Kidney (tissue), 14 donors: ENCODE results near the gene SIAH2. TPM values are rescaled to one million over a fixed set of nuclear protein-coding genes. Genes with fewer than 3 reads are reported as not detected.

Experiments used
- DNase-seq, 5 donors: peaks; one replicate each; pipeline ENCODE4 v3.0.0-alpha.2; 2013 to 2020
- FAIRE-seq: peaks from 2 replicates; lab custom pipeline; 2012; peaks lifted over from hg19 to GRCh38; lab: Jason Lieb, UNC
- H3K27ac ChIP-seq, 2 donors: one replicate each; pipeline ENCODE4 v1.7.0; 2013; ENCODE audit warnings: low read depth in 2 of 2, low read length in 2 of 2, inconsistent platforms in 1 of 2
- H3K27me3 ChIP-seq: one replicate; pipeline ENCODE4 v1.7.1; 2013; ENCODE audit warnings: low read length, inconsistent platforms; ENCODE audit not compliant: control insufficient read depth, insufficient read depth
- H3K36me3 ChIP-seq, 3 donors: one replicate each; pipeline versions ENCODE4 v1.7.0 to v1.7.1; 2013; ENCODE audit warnings: low read length in 3 of 3, control low read depth in 1 of 3, inconsistent platforms in 1 of 3; ENCODE audit not compliant: insufficient read depth in 3 of 3, control insufficient read depth in 2 of 3
- H3K4me1 ChIP-seq, 3 donors: one replicate each; pipeline versions ENCODE4 v1.7.0 to v1.7.1; 2013; ENCODE audit warnings: low read length in 3 of 3, inconsistent platforms in 1 of 3, low read depth in 1 of 3; ENCODE audit not compliant: control insufficient read depth in 2 of 3, insufficient read depth in 2 of 3
- H3K4me3 ChIP-seq, 3 donors: one replicate each; pipeline versions ENCODE4 v1.7.0 to v1.8.1; 2013; ENCODE audit warnings: low read length in 3 of 3, control low read depth in 1 of 3, inconsistent platforms in 1 of 3
- H3K9ac ChIP-seq, 3 donors: one replicate each; pipeline versions ENCODE4 v1.7.0 to v1.7.1; 2013; ENCODE audit warnings: low read length in 3 of 3, control low read depth in 1 of 3, inconsistent platforms in 1 of 3
- H3K9me3 ChIP-seq, 3 donors: one replicate each; pipeline versions ENCODE4 v1.7.0 to v1.7.1; 2013; ENCODE audit warnings: low read length in 3 of 3, control low read depth in 1 of 3, inconsistent platforms in 1 of 3; ENCODE audit not compliant: control insufficient read depth in 2 of 3, insufficient read depth in 1 of 3
- intact Hi-C: fragments of 100-400 bp; cut with DNase I; formaldehyde crosslinking; loops from one replicate; pipeline ENCODE4 v1.11.1; 2022
- polyA plus RNA-seq: library from polyadenylated mRNA; stranded (reverse); fragments of 350-450 nt; fragmentation: Illumina TruSeq; extraction: RNeasy Lipid Tissue Mini Kit (QIAGEN cat#74804); gene quantifications from one replicate; pipeline ENCODE4 v1.2.3, GENCODE V29; 2014; ENCODE audit warnings: low read depth, low replicate concordance; ENCODE audit not compliant: insufficient read depth
- total RNA-seq: library from RNA; stranded (reverse); fragmentation: NEBNext Ultra II Directional; extraction: Animal tissue kit (Norgen Biotek cat#: 25700); gene quantifications from one replicate; pipeline ENCODE4 v1.2.1, GENCODE V29; 2021
- TF ChIP-seq, protein P1 (sequence below): IDR thresholded peaks from 3 replicates; pipeline ENCODE4 v1.5.1; 2012; ENCODE audit warnings: mild to moderate bottlenecking, moderate library complexity, borderline replicate concordance; ENCODE audit not compliant: insufficient read depth; ENCODE audit errors: extremely low read depth
- donor health status: control.
- donor health status: control.
- donor health status: control.
- donor health status: control.
- donor health status: control.
- donor health status: DM: yes; HTN: yes; CAD: no.
- donor health status: Normal renal cell carcinoma (clear cell type).

Gene SIAH2
- total and polyA plus RNA-seq, 2 donors from 2014 or later, result 16.9 to 24.6 TPM

DNA sequence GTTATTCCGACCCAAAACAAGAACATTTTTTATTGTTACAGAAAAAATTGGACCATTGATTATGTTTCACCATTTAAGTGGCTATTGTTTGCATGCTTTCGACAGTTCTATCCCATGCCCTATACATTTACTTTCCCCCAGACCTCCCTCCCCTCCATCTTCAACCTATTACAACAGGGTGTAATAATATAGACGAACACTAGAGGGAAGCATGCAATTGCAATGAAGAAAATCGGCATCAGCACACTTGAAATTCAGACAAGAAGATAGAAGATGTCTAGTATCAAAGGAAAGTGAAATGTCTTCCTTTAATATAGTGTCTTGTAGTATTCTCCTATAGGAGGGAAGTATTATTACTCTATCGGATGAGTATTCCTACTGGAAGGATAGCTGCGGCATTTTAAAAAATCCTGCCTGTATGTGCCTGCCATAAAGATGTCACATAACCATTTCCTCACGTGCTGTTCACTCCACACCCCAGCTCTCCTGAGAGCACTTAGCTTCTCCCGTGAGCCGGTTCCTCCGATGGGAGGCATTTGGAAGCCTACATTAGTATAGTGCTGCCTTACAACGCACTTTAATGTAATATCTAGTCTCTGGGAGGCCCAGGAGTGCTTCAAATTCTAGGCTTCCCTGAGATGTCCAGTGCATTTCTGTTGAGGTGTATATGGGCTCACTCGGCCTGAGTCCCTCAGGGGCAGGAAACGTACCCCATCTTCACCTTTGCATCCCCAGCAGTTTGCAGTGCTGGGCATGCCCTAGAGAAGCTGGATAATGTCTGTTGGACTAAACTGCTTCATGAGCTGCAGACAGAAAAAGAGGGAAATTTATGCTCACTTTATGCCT lies 41.5 kb downstream of the SIAH2 start:
- H3K27ac ChIP-seq, result no peak overlapping the region
- intact Hi-C loops, result loop anchor here (5.0 to 10.0 kb wide), 2 partner anchors 141 to 433 kb away; no protein-coding TSS in a partner anchor
- peaks cover 0 to 3% (median 0%) of the 10 kb centered on the region in 3 donors for H3K4me1 ChIP-seq
- H3K36me3 ChIP-seq, result no peaks in the 10 kb centered on the region
- FAIRE-seq (peak; percentile 85), DNase-seq (peak in 2 of 5 donors; percentile 76 to 77)
- no peaks in the 10 kb centered on the region for H3K27me3 ChIP-seq
- H3K9me3 ChIP-seq, result no peaks in the 10 kb centered on the region
- H3K9ac ChIP-seq, result no peak overlapping the region
- TF ChIP-seq, protein P1, sequence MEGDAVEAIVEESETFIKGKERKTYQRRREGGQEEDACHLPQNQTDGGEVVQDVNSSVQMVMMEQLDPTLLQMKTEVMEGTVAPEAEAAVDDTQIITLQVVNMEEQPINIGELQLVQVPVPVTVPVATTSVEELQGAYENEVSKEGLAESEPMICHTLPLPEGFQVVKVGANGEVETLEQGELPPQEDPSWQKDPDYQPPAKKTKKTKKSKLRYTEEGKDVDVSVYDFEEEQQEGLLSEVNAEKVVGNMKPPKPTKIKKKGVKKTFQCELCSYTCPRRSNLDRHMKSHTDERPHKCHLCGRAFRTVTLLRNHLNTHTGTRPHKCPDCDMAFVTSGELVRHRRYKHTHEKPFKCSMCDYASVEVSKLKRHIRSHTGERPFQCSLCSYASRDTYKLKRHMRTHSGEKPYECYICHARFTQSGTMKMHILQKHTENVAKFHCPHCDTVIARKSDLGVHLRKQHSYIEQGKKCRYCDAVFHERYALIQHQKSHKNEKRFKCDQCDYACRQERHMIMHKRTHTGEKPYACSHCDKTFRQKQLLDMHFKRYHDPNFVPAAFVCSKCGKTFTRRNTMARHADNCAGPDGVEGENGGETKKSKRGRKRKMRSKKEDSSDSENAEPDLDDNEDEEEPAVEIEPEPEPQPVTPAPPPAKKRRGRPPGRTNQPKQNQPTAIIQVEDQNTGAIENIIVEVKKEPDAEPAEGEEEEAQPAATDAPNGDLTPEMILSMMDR, result peak; percentile 75
- H3K4me3 ChIP-seq, result no peak overlapping the region

DNA sequence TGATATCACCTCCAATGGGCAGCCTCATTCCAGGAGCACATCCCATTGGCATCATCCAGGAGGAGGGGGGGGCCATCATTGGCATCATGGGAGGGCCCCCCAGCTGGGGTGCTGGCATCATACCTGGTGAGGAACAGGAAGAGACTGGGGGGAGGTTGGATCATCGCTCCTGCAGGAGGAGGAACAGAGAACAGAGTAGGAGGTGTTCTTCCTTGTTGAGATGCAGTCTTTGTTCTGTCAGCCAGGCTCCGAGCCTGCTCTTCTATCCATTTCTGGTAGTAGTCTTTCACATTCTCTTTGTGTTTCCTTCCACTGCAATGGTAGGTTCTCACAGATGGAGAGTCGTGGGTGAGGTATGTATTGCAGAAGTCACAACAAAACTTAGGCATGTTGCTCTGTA lies 42.5 kb downstream of the SIAH2 start:
- no peaks in the 10 kb centered on the region for H3K27me3 ChIP-seq
- TF ChIP-seq, protein P1, result no peak
- H3K36me3 ChIP-seq, result no peaks in the 10 kb centered on the region
- H3K27ac ChIP-seq, result no peak overlapping the region
- intact Hi-C loops, result loop anchor here (5.0 to 10.0 kb wide), 2 partner anchors 142 to 434 kb away; no protein-coding TSS in a partner anchor
- peaks cover 0 to 3% (median 0%) of the 10 kb centered on the region in 3 donors for H3K4me1 ChIP-seq
- no peak overlapping the region for H3K4me3 ChIP-seq
- H3K9me3 ChIP-seq, result no peaks in the 10 kb centered on the region
- H3K9ac ChIP-seq, result no peak overlapping the region
- DNase-seq (no peak), FAIRE-seq (no peak)

DNA sequence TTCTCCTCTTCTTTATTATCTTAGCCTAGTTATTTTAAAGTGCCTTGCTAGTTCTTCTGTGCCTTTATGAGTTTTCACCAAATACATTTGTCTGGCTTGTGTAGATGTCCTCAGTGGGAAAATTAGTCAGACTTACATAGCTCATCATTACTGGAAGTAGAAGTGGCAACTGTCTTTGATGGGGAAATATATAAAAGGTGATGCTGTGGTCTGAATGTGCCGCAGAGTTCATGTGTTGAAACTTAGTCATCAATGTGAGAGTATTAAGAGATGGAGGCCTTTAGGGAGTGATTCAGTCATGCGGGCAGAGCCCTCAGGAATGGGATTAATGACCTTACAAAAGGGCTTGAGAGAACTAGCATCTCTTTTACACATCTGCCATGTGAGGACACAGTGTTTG lies 52.9 kb downstream of the SIAH2 start:
- DNase-seq, result no peak
- FAIRE-seq, result no peak
- no peak overlapping the region for H3K27ac ChIP-seq
- no peaks in the 10 kb centered on the region for H3K9me3 ChIP-seq
- H3K9ac ChIP-seq, result no peak overlapping the region
- H3K36me3 ChIP-seq, result peaks cover 0 to 5% (median 3%) of the 10 kb centered on the region in 3 donors
- intact Hi-C loops, result no loop called here
- H3K4me3 ChIP-seq, result no peak overlapping the region
- no peaks in the 10 kb centered on the region for H3K4me1 ChIP-seq
- TF ChIP-seq, protein P1, result no peak
- H3K27me3 ChIP-seq, result no peaks in the 10 kb centered on the region
